Measurements from ENCODE around the gene KIF3A.

KIF3A gene

GRCh38 chr5:132684491-132684890, 52.9 kb downstream of the KIF3A start:
- Histone ChIP-seq H3K27me3 (ENCODE audit: insufficient read depth, low read length, poor library complexity) (no peaks in the 10 kb centered on the region), H3K4me1 (ENCODE audit: insufficient read depth, low read length) (peaks cover 19% of the 10 kb centered on the region), H3K36me3 (ENCODE audit: insufficient read depth, low read length) (no peaks in the 10 kb centered on the region), H3K79me2 (ENCODE audit: insufficient read depth, low read length) (no peaks in the 10 kb centered on the region), H3K9me3 (ENCODE audit: insufficient read depth, low read length, severe bottlenecking) (no peaks in the 10 kb centered on the region), H3K27ac (ENCODE audit: low read length) (no peak overlapping the region), H4K20me1 (ENCODE audit: insufficient read depth, low read length) (no peaks in the 10 kb centered on the region), H3K4me3 (ENCODE audit: low read depth in 1 of 2, low read length in 2 of 2) (no peak overlapping the region), H2AFZ (ENCODE audit: low read depth, low read length) (no peak overlapping the region), H3K9ac (ENCODE audit: low read depth, low read length) (no peak overlapping the region), H3K4me2 (ENCODE audit: insufficient read depth, low read length) (no peak overlapping the region)
- ATAC-seq (ENCODE audit: insufficient read depth, low read depth) (no peak), DNase-seq (no peak)
- TF ChIP-seq EZH2 (IDR thresholded peaks at IDR 0.05; ENCODE audit: borderline replicate concordance, low read depth, low read length, severe bottlenecking) = no peak
- TF ChIP-seq, protein P1, sequence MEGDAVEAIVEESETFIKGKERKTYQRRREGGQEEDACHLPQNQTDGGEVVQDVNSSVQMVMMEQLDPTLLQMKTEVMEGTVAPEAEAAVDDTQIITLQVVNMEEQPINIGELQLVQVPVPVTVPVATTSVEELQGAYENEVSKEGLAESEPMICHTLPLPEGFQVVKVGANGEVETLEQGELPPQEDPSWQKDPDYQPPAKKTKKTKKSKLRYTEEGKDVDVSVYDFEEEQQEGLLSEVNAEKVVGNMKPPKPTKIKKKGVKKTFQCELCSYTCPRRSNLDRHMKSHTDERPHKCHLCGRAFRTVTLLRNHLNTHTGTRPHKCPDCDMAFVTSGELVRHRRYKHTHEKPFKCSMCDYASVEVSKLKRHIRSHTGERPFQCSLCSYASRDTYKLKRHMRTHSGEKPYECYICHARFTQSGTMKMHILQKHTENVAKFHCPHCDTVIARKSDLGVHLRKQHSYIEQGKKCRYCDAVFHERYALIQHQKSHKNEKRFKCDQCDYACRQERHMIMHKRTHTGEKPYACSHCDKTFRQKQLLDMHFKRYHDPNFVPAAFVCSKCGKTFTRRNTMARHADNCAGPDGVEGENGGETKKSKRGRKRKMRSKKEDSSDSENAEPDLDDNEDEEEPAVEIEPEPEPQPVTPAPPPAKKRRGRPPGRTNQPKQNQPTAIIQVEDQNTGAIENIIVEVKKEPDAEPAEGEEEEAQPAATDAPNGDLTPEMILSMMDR (IDR thresholded peaks at IDR 0.05; ENCODE audit: borderline replicate concordance, extremely low read depth, low read length, poor library complexity, severe bottlenecking) = no peak

DNA sequence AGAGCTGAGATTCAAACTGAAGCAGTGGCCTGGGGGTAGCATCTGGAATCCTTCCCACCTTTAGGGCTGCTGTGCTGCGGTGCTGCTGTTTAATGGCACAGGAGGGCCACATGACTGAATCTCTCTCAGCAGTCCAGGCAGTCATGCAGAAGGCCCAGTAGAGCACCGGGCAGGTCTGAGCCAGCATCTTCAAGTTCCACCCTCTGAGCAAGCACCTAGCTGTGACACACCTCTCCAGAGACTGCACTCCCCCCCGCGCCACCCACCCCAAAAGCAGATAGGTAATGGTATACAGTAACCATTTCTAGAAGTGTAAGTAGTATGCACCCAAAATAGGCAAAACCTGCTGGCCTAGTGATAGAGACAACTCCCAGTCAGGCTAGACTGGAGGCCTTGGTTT, 55.4 kb downstream of the KIF3A start:
- Histone ChIP-seq H3K27me3 (ENCODE audit: insufficient read depth, low read length, poor library complexity) (no peaks in the 10 kb centered on the region), H3K9me3 (ENCODE audit: insufficient read depth, low read length, severe bottlenecking) (no peaks in the 10 kb centered on the region), H3K27ac (ENCODE audit: low read length) (no peak overlapping the region), H3K9ac (ENCODE audit: low read depth, low read length) (no peak overlapping the region), H2AFZ (ENCODE audit: low read depth, low read length) (no peak overlapping the region), H3K4me1 (ENCODE audit: insufficient read depth, low read length) (no peaks in the 10 kb centered on the region), H3K4me2 (ENCODE audit: insufficient read depth, low read length) (no peak overlapping the region), H3K36me3 (ENCODE audit: insufficient read depth, low read length) (no peaks in the 10 kb centered on the region), H3K4me3 (ENCODE audit: low read depth in 1 of 2, low read length in 2 of 2) (no peak overlapping the region), H4K20me1 (ENCODE audit: insufficient read depth, low read length) (no peaks in the 10 kb centered on the region), H3K79me2 (ENCODE audit: insufficient read depth, low read length) (no peaks in the 10 kb centered on the region)
- ATAC-seq (ENCODE audit: insufficient read depth, low read depth) (no peak), DNase-seq (no peak)
- TF ChIP-seq, protein P1 (IDR thresholded peaks at IDR 0.05; ENCODE audit: borderline replicate concordance, extremely low read depth, low read length, poor library complexity, severe bottlenecking) = no peak
- TF ChIP-seq EZH2 (IDR thresholded peaks at IDR 0.05; ENCODE audit: borderline replicate concordance, low read depth, low read length, severe bottlenecking) = no peak

DNA sequence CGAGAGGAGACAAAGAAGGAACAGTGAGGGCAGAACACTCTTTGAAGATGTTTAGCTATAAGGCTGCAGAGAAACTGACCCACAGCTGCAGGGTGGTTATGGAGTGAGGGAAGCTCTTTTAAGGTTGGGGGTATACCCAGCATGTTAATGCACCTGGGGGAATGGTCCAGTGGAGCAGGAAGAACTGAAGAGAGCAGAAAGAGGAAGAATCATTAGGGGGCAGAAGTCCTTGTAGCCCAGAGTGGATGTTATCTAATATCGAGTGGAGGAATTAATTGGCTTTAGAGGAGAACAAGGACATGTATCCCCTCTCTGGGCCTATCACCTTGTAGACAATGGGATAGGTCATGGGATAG, 55.9 kb downstream of the KIF3A start:
- Histone ChIP-seq H3K9me3 (ENCODE audit: insufficient read depth, low read length, severe bottlenecking) (no peaks in the 10 kb centered on the region), H3K27ac (ENCODE audit: low read length) (no peak overlapping the region), H3K4me3 (ENCODE audit: low read depth in 1 of 2, low read length in 2 of 2) (no peak overlapping the region), H3K27me3 (ENCODE audit: insufficient read depth, low read length, poor library complexity) (no peaks in the 10 kb centered on the region), H4K20me1 (ENCODE audit: insufficient read depth, low read length) (no peaks in the 10 kb centered on the region), H3K4me1 (ENCODE audit: insufficient read depth, low read length) (no peaks in the 10 kb centered on the region), H3K4me2 (ENCODE audit: insufficient read depth, low read length) (no peak overlapping the region), H3K36me3 (ENCODE audit: insufficient read depth, low read length) (no peaks in the 10 kb centered on the region), H2AFZ (ENCODE audit: low read depth, low read length) (no peak overlapping the region), H3K79me2 (ENCODE audit: insufficient read depth, low read length) (no peaks in the 10 kb centered on the region), H3K9ac (ENCODE audit: low read depth, low read length) (no peak overlapping the region)
- DNase-seq (no peak), ATAC-seq (ENCODE audit: insufficient read depth, low read depth) (no peak)
- TF ChIP-seq EZH2 (IDR thresholded peaks at IDR 0.05; ENCODE audit: borderline replicate concordance, low read depth, low read length, severe bottlenecking) = no peak
- TF ChIP-seq, protein P1 (IDR thresholded peaks at IDR 0.05; ENCODE audit: borderline replicate concordance, extremely low read depth, low read length, poor library complexity, severe bottlenecking) = no peak
